GM19324 (cell line): ENCODE data around the gene KMT2D.
A peak's percentile ranks its signal among the peaks of the same experiment; 100 is the strongest.
"Not testable (repeated sequence)": the region's sequence is repeated elsewhere in the genome, so short reads cannot be mapped to it uniquely, and the experiment has no call there.

Source experiments
- ATAC-seq: cut with Tn5 transposase; IDR thresholded peaks from one replicate; pipeline ENCODE4 v1.9.1; 2021; ENCODE audit warnings: mild to moderate bottlenecking, moderate library complexity; ENCODE audit not compliant: unreplicated experiment, low FRiP score

The KMT2D gene

DNA sequence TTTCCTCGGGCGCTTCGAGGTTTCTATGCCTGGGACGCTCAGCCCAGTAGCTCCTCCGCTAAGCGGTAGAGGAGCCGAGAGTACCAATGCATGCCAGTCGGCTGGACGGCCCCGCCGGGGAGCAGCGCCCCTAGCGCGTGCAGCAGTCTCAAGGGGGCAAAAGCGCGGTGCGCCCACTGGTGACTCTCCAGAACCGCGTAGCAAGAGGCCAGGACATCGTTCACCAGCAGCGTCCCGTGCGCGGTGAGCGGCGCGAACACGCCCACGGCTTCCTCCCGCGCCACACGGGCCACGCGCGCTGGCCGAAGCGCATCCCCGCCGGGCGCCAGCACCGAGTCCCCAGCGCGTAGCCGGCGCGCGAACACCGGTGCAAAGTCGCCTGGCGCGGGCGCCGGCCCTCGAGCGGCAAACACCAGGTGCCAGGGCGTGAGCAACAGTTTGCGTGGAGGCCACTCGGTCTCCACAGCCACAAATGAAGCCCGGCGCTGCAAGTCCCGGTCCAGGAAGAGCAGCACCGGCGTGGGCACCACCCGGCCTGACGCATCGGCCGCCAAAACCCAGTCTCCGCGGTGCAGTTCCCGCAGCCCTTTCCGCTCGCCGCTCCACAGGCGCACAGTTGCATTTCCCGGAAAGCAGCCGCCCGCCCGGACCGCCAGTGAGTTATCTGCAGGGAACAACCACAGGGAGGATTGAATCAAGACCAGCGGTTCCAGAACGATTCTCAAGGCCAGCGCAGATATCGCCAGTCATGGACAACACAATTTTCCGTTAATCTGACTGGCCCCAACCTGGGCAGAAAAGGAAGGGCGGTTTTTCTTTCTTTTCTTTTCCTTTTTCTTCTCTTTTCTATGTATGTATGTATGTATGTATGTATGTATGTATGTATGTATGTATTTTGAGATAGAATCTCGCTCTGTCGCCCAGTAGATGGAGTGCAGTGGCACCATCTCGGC, 29.5 kb upstream of the KMT2D start:
- no peak for ATAC-seq

- ATAC-seq, result no peak
Observed at GRCh38 chr12:49088932-49089330, 28.3 kb upstream of the KMT2D start.

- ATAC-seq, result peak; percentile 64
Observed at GRCh38 chr12:49088150-49088931, 27.7 kb upstream of the KMT2D start.

GRCh38 chr12:49086116-49086515, 25.5 kb upstream of the KMT2D start:
- ATAC-seq, result no peak

DNA sequence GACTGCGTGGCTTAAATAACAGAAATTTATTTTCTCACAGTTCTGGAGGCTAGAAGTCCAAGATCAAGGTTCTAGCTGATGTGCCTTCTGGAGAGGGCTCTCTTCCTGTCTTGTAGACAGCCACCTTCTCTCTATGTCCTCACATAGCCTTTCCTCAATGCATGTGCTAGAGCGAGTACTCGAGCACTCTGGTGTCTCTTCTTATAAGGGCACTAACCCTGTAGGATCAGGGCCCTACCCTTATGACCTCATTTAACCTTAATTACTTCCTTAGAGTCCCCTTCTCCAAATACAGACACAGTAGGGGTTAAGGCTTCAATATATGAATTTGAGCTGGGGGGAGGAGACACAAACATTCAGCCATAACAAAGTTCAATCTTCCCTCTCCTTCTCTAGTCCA, 23.8 kb upstream of the KMT2D start:
- ATAC-seq, result no peak

- ATAC-seq, result no peak
Observed at GRCh38 chr12:49079793-49080192, 19.2 kb upstream of the KMT2D start.

DNA sequence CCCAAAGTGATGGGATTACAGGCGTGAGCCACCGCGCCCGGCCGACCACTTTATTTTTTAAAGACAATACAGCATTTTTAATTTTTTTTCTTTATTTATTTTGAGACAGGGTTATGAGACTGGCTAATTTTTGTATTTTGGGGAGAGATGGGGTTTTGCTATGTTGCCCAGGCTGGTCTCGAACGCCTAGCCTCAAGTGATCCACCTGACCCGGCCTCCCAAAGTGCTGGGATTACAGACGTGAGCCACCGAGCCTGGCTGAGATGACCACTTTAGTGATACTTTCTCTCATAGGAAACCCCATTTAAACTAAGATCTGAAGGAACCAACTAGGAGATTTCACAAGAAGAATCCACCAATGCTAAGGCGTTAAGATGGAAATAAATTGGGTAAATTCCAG, 10.4 kb upstream of the KMT2D start:
- ATAC-seq, result no peak

DNA sequence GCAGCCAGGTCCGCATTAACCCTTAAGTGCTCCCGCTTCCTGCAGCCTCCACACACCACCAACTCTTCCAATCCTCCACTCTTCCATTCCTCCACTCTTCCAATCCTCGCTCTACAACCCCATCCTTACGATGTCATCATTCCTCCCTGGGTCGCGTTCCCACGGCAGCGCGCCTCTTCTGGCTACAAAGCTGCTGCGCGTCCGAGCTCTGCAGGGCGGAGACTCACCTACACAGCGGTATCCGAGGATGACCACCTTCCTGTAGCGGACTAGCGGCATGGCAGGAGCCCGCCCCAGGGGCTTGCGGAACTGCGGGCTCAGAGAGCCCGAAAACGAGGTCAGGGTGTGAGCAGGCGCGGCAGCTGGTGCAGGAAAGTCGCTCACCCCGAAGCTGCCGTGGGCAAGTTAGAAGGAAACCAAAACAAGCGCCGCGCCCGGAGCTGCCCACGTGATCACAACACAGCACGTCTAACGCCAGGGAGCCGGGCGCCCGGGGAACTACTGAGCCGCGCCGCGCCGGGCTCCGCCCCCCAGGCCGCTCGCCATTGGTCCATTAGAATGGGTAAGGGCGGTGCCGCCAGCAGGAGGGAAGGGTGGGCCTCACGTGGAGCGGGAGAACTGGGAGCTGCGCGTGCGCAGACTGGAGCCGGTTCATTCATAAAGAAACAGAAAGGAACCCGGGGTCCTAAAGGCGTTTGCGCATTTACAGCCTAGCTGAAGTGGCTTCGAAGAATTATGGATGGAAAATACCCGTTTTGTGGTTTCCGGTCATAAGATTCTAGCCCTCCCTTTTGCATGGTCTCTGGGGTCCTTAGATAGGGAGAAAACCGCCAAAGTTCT, 9.1 kb upstream of the KMT2D start, which contains the start of gene RHEBL1:
RHEBL1 (minus strand) TSS at position 473 of the 840 bp plus-strand sequence; CDS start at position 279, 194 bp downstream.
- peak; percentile 98 for ATAC-seq

DNA sequence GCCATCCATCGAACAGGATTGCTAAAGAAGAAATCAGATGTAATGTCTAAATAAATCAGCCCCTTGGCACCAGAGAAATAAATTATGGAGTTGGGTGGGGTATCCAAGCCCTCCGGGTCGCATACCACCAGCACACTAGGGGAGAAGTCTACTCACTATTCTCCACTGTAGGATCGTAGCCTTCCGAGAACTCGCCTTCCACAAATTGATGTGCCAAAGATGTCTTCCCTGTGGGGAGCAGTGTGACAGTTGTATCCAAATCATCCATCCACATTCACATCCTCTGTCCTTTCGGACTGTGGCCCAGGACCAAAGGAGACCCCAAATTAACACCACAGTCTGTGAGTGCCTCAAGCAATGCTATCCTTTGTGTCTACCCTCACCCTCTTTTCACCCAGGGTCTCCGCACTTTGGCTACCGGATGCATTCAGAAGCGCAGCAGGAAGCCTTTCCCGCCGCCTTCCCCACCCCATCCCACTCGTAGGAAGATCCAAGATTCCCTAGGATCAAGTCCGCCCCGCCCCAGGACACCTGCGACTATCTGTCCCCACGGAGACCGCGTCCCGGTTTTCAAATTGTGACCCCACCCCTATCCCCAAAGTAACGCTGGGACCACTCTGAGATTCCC, 8.4 kb upstream of the KMT2D start:
- no peak for ATAC-seq

DNA sequence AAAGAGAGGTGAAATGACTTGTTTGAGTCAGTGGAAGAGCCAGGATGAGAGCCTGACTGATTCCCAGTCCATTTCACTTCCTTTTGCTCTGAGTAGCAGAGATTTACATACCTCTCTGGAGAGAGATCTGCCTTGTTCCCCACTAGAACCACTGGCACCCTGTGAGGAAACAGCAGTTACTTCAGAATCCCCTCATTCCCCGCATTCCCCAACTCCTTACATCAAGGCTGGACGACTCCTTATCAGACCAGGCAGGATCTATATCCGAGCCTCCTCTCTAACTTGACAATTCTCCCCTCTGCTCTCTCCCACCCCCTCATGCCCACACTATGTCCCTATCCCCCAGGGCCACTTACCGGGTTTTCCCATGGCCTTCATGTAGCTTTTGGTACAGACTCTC, 5.5 kb upstream of the KMT2D start:
- no peak for ATAC-seq

GRCh38 chr12:49064767-49065152, 4.2 kb upstream of the KMT2D start:
- ATAC-seq, result no peak

DNA sequence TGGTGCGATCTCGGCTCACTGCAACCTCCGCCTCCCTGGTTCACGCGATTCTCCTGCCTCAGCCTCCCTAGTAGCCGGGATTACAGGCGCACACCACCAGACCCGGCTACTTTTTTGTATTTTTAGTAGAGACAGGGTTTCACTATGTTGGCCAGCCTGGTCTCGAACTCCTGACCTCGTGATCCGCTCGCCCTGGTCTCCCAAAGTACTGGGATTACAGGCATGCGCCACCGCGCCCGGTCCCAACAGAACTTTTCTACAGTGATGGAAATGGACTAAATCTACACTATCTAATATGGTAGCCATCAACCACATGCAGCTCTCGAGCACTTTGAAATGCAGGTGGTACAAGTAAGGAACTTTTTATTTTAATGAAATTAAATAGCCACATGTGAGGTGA, 1.3 kb upstream of the KMT2D start:
- not testable (repeated sequence) for ATAC-seq

- no peak for ATAC-seq
Observed at GRCh38 chr12:49061157-49061650, 610 bp upstream of the KMT2D start.

DNA sequence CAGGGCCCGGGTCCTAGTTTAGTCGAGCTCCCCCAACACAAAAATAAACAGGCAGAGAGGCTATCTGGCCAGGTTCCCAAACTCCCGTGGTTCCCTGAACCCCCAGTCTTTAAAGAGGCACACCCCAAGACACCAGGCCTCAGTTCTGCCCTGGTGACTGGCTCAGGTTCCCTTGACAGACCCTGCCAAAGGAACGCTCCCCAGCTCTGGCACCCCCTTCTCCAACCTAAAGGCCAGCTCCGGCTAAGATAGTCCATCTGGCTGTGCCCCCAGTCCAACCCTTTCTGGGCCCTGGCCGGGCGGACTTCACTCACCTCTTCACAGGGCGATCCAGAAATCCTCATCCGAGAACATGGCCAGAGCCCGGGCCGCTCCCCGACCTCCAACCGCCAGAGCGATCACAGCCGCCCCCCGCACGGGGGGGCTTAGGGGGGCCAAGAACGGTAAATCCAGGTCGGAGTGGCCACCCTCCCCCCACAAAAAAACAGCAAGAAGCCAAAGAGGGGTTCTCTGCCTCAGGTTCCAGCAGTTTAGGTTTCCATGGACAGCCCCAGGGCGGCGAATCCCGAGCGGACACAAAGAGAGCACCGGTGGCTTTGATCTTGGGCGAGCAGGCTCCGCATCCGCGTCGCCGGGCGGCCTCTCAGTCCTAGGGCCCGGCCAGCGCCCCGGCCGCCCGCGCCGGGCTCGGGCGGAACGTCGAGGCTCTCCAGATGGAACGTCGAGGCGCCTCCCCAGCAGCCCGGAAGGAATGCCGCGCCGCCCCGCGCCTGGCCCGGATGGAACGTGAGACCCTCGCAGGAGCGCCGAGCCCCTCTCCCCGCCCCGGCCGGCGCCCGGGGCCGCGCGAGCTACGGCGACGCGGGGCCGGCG, 1.1 kb downstream of the KMT2D start:
- ATAC-seq, result peak; percentile 11

- no peak for ATAC-seq
Observed at GRCh38 chr12:49059045-49059298, 1.6 kb downstream of the KMT2D start.

DNA sequence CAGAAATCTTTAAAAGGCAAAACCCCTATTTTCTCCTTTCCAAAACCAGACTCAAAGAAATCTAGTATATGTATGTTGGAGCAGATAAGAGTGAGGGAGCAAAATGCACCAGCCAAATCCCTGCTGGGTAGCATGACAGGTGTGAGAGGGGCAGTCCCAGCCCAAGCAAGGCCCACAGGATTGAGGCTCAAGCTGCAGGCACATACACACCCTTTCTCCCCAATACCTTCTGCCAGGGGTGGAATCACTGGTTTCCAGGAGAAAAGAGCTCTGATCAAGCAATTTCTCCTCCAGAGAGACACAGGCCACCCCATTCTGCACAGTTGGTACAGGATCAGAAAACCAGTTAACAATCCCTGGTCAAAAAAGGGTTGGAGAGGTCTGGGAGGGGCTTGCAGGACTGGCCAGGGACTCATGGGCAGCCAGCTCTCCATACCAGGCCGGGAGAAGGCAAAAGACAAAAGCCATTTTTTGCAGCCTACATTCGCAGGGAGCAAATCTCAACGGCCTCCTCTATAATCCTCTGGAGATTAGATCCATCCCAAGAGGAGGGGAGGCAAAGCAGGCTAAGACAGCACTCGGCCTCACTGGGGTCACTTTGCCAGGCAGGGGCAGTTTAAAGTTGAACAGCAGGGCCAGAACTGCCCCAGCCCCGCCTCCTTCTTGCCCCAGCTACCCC, 2.1 kb downstream of the KMT2D start:
- no peak for ATAC-seq

DNA sequence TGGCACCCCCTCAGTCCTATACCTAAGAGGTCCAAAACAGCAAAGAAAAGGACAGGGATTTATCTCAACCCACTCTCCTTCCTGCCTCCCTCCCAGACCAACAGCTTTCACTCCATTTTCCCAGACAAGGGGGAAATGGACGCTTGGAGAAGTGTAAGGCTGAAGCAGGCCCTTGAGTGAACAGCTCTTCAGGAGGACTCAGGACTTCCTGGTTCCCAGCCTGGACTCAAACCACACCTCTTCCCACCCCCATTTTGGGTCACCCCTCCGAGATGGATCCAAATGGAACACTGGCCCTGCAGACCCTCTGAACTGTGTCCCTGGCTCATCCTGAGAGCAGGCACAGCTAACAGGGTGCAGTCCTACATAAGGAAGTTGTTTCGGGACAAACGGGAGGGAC, 2.7 kb downstream of the KMT2D start:
- no peak for ATAC-seq

GRCh38 chr12:49055978-49056754, 4.4 kb downstream of the KMT2D start:
- no peak for ATAC-seq
